ENCODE data around the gene HADH.
A peak's percentile ranks its signal among the peaks of the same experiment; 100 is the strongest.

The HADH gene

DNA sequence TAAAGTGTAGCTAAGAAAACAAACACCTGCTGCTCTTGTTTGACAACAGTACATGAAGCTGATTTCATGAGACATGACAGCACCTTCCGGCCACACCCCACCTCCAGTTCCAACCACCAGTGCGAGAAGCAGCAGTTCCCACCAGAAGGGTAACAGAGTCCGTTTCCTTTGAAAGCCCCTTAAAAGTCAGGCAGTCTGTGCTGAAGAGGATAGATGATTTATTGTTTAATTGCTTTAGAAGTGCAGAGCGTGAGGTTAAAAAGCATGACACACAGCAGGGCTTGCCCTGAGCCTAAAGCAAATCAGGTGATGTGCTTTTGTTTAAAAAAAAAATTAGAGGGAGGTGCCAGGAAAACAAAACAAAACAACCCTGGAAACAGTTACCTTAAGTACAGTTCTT is 82.6 kb downstream of the HADH start (continued):
- no peak for TF ChIP-seq ZNF658 (tag by site-specific recombination; IDR thresholded peaks at IDR 0.05)
- no peak for TF ChIP-seq ZNF610 (tag by site-specific recombination; IDR thresholded peaks at IDR 0.05; ENCODE audit: borderline replicate concordance)
- no peak; the same call in 1 of the 2 replicates for TF ChIP-seq ZNF10 (tag by site-specific recombination; IDR thresholded peaks at IDR 0.05)
- TF ChIP-seq, protein P1, sequence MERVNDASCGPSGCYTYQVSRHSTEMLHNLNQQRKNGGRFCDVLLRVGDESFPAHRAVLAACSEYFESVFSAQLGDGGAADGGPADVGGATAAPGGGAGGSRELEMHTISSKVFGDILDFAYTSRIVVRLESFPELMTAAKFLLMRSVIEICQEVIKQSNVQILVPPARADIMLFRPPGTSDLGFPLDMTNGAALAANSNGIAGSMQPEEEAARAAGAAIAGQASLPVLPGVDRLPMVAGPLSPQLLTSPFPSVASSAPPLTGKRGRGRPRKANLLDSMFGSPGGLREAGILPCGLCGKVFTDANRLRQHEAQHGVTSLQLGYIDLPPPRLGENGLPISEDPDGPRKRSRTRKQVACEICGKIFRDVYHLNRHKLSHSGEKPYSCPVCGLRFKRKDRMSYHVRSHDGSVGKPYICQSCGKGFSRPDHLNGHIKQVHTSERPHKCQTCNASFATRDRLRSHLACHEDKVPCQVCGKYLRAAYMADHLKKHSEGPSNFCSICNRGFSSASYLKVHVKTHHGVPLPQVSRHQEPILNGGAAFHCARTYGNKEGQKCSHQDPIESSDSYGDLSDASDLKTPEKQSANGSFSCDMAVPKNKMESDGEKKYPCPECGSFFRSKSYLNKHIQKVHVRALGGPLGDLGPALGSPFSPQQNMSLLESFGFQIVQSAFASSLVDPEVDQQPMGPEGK (tag by site-specific recombination; IDR thresholded peaks at IDR 0.05) = no peak
- no peak for TF ChIP-seq ZNF530 (tag by site-specific recombination; IDR thresholded peaks at IDR 0.05; ENCODE audit: low read depth)
- no peak for TF ChIP-seq ZNF549 (tag by site-specific recombination; IDR thresholded peaks at IDR 0.05)
- TF ChIP-seq, protein P2, sequence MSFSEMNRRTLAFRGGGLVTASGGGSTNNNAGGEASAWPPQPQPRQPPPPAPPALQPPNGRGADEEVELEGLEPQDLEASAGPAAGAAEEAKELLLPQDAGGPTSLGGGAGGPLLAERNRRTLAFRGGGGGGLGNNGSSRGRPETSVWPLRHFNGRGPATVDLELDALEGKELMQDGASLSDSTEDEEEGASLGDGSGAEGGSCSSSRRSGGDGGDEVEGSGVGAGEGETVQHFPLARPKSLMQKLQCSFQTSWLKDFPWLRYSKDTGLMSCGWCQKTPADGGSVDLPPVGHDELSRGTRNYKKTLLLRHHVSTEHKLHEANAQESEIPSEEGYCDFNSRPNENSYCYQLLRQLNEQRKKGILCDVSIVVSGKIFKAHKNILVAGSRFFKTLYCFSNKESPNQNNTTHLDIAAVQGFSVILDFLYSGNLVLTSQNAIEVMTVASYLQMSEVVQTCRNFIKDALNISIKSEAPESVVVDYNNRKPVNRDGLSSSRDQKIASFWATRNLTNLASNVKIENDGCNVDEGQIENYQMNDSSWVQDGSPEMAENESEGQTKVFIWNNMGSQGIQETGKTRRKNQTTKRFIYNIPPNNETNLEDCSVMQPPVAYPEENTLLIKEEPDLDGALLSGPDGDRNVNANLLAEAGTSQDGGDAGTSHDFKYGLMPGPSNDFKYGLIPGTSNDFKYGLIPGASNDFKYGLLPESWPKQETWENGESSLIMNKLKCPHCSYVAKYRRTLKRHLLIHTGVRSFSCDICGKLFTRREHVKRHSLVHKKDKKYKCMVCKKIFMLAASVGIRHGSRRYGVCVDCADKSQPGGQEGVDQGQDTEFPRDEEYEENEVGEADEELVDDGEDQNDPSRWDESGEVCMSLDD (tag by site-specific recombination; IDR thresholded peaks at IDR 0.05) = no peak
- TF ChIP-seq OSR2 (tag by site-specific recombination; IDR thresholded peaks at IDR 0.05) = peak; percentile 51; the same call in 1 of the 2 replicates
- TF ChIP-seq ZNF114 (tag by site-specific recombination; IDR thresholded peaks at IDR 0.05) = no peak
- TF ChIP-seq PRDM1 (tag by site-specific recombination; IDR thresholded peaks at IDR 0.05) = no peak
- no peak for TF ChIP-seq ZNF792 (tag by site-specific recombination; IDR thresholded peaks at IDR 0.05)
- TF ChIP-seq ZNF223 (tag by site-specific recombination; IDR thresholded peaks at IDR 0.05) = no peak
- no peak for TF ChIP-seq ZNF121 (tag by site-specific recombination; IDR thresholded peaks at IDR 0.05)
- peak; percentile 67; the same call in 1 of the 2 replicates for TF ChIP-seq TCF7L2 (IDR thresholded peaks at IDR 0.05; ENCODE audit: borderline replicate concordance, low read depth, low read length)
- peak; percentile 40; the same call in 1 of the 2 replicates for TF ChIP-seq TRIM28 (IDR thresholded peaks at IDR 0.05; ENCODE audit: borderline replicate concordance, low read length)
- TF ChIP-seq GLIS1 (tag by site-specific recombination; IDR thresholded peaks at IDR 0.05) = no peak
- peak; percentile 68 for TF ChIP-seq SCRT2 (tag by site-specific recombination; IDR thresholded peaks at IDR 0.05)
- TF ChIP-seq, protein P3, sequence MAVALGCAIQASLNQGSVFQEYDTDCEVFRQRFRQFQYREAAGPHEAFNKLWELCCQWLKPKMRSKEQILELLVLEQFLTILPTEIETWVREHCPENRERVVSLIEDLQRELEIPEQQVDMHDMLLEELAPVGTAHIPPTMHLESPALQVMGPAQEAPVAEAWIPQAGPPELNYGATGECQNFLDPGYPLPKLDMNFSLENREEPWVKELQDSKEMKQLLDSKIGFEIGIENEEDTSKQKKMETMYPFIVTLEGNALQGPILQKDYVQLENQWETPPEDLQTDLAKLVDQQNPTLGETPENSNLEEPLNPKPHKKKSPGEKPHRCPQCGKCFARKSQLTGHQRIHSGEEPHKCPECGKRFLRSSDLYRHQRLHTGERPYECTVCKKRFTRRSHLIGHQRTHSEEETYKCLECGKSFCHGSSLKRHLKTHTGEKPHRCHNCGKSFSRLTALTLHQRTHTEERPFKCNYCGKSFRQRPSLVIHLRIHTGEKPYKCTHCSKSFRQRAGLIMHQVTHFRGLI (tag by site-specific recombination; IDR thresholded peaks at IDR 0.05) = no peak
- peak; percentile 56 for TF ChIP-seq ZNF843 (tag by site-specific recombination; IDR thresholded peaks at IDR 0.05)
- TF ChIP-seq, protein P4, sequence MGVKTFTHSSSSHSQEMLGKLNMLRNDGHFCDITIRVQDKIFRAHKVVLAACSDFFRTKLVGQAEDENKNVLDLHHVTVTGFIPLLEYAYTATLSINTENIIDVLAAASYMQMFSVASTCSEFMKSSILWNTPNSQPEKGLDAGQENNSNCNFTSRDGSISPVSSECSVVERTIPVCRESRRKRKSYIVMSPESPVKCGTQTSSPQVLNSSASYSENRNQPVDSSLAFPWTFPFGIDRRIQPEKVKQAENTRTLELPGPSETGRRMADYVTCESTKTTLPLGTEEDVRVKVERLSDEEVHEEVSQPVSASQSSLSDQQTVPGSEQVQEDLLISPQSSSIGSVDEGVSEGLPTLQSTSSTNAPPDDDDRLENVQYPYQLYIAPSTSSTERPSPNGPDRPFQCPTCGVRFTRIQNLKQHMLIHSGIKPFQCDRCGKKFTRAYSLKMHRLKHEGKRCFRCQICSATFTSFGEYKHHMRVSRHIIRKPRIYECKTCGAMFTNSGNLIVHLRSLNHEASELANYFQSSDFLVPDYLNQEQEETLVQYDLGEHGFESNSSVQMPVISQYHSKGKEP (tag by site-specific recombination; IDR thresholded peaks at IDR 0.05) = no peak
- TF ChIP-seq ZNF521 (tag by site-specific recombination; IDR thresholded peaks at IDR 0.05) = no peak
- no peak for TF ChIP-seq SP3 (tag by site-specific recombination; IDR thresholded peaks at IDR 0.05)
- no peak for TF ChIP-seq ZNF510 (tag by site-specific recombination; IDR thresholded peaks at IDR 0.05; ENCODE audit: insufficient replicate concordance)
- no peak for TF ChIP-seq ZNF785 (tag by site-specific recombination; IDR thresholded peaks at IDR 0.05)
- no peak for TF ChIP-seq REPIN1 (tag by site-specific recombination; IDR thresholded peaks at IDR 0.05; ENCODE audit: low read depth)
- TF ChIP-seq SETDB1 (IDR thresholded peaks at IDR 0.05; ENCODE audit: insufficient read length, low read length) = no peak
- no peak for TF ChIP-seq ZNF302 (tag by site-specific recombination; IDR thresholded peaks at IDR 0.05; ENCODE audit: low read depth)
- TF ChIP-seq ZFP41 (tag by site-specific recombination; IDR thresholded peaks at IDR 0.05; ENCODE audit: borderline replicate concordance) = no peak
- TF ChIP-seq ZNF155 (tag by site-specific recombination; IDR thresholded peaks at IDR 0.05) = no peak
- no peak for TF ChIP-seq ZNF837 (tag by site-specific recombination; IDR thresholded peaks at IDR 0.05)
- TF ChIP-seq KLF1 (tag by site-specific recombination; IDR thresholded peaks at IDR 0.05) = peak; percentile 64
- TF ChIP-seq FEZF1 (tag by site-specific recombination; IDR thresholded peaks at IDR 0.05) = peak; percentile 95
- no peak for TF ChIP-seq ZNF626 (tag by site-specific recombination; IDR thresholded peaks at IDR 0.05)
- TF ChIP-seq, protein P5, sequence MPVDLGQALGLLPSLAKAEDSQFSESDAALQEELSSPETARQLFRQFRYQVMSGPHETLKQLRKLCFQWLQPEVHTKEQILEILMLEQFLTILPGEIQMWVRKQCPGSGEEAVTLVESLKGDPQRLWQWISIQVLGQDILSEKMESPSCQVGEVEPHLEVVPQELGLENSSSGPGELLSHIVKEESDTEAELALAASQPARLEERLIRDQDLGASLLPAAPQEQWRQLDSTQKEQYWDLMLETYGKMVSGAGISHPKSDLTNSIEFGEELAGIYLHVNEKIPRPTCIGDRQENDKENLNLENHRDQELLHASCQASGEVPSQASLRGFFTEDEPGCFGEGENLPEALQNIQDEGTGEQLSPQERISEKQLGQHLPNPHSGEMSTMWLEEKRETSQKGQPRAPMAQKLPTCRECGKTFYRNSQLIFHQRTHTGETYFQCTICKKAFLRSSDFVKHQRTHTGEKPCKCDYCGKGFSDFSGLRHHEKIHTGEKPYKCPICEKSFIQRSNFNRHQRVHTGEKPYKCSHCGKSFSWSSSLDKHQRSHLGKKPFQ (tag by site-specific recombination; IDR thresholded peaks at IDR 0.05) = peak; percentile 95
